ENCODE measurements around the gene CCDC6. TPM values are rescaled to one million over a fixed set of nuclear protein-coding genes. Genes with fewer than 3 reads are reported as not detected.

The CCDC6 gene
- total RNA-seq, 1 experiment from 2014 or later, result 91.9 TPM

DNA sequence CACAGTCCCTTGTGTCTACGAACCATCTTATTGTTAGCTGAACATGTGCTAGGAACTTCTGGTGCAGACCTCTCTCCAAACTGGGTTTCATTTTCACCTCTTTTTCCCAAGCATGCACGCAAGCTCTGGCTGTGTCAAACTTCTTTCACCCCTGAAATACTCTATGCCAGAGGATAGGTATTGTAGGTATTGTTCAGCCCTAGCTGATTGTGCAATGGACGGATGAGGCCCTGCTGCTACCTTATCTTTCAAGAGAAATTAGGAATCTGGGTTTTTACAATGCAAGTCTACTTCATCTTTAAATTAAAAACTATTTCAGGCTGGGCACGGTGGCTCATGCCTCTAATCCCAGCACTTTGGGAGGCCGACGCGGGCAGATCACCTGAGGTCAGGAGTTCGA lies 124.8 kb downstream of the CCDC6 start:
- H4K20me1 ChIP-seq (ENCODE audit: insufficient read depth), result no peaks in the 10 kb centered on the region
- H3K27ac ChIP-seq, result no peak overlapping the region
- no peaks in the 10 kb centered on the region for H3K36me3 ChIP-seq (ENCODE audit: low read depth)
- no peaks in the 10 kb centered on the region for H3K79me2 ChIP-seq (ENCODE audit: low read depth)
- H3K9me2 ChIP-seq (ENCODE audit: insufficient read depth), result no peaks in the 10 kb centered on the region
- TF ChIP-seq, protein P1, sequence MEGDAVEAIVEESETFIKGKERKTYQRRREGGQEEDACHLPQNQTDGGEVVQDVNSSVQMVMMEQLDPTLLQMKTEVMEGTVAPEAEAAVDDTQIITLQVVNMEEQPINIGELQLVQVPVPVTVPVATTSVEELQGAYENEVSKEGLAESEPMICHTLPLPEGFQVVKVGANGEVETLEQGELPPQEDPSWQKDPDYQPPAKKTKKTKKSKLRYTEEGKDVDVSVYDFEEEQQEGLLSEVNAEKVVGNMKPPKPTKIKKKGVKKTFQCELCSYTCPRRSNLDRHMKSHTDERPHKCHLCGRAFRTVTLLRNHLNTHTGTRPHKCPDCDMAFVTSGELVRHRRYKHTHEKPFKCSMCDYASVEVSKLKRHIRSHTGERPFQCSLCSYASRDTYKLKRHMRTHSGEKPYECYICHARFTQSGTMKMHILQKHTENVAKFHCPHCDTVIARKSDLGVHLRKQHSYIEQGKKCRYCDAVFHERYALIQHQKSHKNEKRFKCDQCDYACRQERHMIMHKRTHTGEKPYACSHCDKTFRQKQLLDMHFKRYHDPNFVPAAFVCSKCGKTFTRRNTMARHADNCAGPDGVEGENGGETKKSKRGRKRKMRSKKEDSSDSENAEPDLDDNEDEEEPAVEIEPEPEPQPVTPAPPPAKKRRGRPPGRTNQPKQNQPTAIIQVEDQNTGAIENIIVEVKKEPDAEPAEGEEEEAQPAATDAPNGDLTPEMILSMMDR (conservative IDR thresholded peaks at IDR 0.05), result no peak
- no peak for TF ChIP-seq EZH2 (IDR thresholded peaks at IDR 0.05; ENCODE audit: low read depth)
- H3K9me3 ChIP-seq (ENCODE audit: insufficient read depth, low read depth), result no peaks in the 10 kb centered on the region
- H3F3A ChIP-seq (ENCODE audit: insufficient read depth, low read depth), result no peaks in the 10 kb centered on the region
- no peaks in the 10 kb centered on the region for H3K4me1 ChIP-seq (replicated peaks; ENCODE audit: insufficient read depth)
- ChIA-PET CTCF (no interaction called here), POLR2A (ENCODE audit: unreplicated experiment) (no interaction called here)
- DNase-seq, result no peak
- no peak overlapping the region for H2AFZ ChIP-seq
- no peaks in the 10 kb centered on the region for H3K27me3 ChIP-seq (ENCODE audit: insufficient read depth, low read depth)
- no TSS peak for BruUV-seq (replicated peaks)
- no peak overlapping the region for H3K4me3 ChIP-seq
- no peak overlapping the region for H3K4me2 ChIP-seq
- intact Hi-C loops (cut with micrococcal nuclease; ENCODE audit: unreplicated experiment), result no loop called here

DNA sequence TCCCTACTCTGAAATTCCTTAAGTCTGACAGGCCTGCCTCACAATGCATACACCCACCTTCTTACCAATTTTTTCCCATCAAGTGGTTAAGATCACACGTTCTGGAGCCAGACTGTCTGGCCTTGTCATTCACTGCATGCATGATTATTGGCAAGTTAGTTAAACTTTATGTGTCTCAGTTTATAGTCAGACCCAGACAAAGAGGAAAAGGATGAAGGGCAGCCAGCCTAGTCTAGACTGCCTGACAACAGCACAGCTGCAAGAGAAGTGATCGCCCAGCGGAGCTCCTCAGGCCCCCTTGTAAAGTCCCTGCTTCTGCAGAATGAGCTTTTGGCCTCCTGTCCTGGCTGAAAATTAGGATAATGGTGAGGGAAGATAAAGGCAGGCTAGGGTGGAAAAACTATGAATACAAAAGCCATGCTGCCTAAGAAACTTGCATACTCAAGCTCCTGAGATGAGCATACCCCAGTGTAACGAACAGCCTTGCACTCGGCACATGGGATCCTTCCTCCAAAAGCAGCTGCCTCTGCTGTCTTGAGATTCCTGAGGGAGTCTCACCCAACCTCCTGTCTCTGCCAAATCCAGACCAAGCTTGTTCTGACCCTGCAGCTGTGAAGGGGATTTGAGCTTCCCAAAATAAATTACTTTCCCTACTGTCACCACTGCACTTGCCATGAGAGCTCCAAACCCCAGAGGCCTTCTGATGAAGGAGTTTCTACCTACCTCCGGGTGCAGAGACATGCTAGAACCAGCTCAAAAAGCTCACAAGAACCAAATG lies 126.4 kb downstream of the CCDC6 start:
- H3K4me1 ChIP-seq (replicated peaks; ENCODE audit: insufficient read depth), result no peaks in the 10 kb centered on the region
- no peaks in the 10 kb centered on the region for H3K79me2 ChIP-seq (ENCODE audit: low read depth)
- intact Hi-C loops (cut with micrococcal nuclease; ENCODE audit: unreplicated experiment), result no loop called here
- CTCF ChIA-PET, result no interaction called here
- no peaks in the 10 kb centered on the region for H3K36me3 ChIP-seq (ENCODE audit: low read depth)
- no peaks in the 10 kb centered on the region for H3K27me3 ChIP-seq (ENCODE audit: insufficient read depth, low read depth)
- H3K27ac ChIP-seq, result no peak overlapping the region
- no peaks in the 10 kb centered on the region for H3F3A ChIP-seq (ENCODE audit: insufficient read depth, low read depth)
- no peak for TF ChIP-seq EZH2 (IDR thresholded peaks at IDR 0.05; ENCODE audit: low read depth)
- TF ChIP-seq, protein P1 (conservative IDR thresholded peaks at IDR 0.05), result no peak
- H3K4me3 ChIP-seq, result no peak overlapping the region
- H2AFZ ChIP-seq, result no peak overlapping the region
- no peaks in the 10 kb centered on the region for H3K9me2 ChIP-seq (ENCODE audit: insufficient read depth)
- H3K4me2 ChIP-seq, result no peak overlapping the region
- no peak for DNase-seq
- POLR2A ChIA-PET (ENCODE audit: unreplicated experiment), result no interaction called here
- no peaks in the 10 kb centered on the region for H4K20me1 ChIP-seq (ENCODE audit: insufficient read depth)
- no TSS peak for BruUV-seq (replicated peaks)
- no peaks in the 10 kb centered on the region for H3K9me3 ChIP-seq (ENCODE audit: insufficient read depth, low read depth)

DNA sequence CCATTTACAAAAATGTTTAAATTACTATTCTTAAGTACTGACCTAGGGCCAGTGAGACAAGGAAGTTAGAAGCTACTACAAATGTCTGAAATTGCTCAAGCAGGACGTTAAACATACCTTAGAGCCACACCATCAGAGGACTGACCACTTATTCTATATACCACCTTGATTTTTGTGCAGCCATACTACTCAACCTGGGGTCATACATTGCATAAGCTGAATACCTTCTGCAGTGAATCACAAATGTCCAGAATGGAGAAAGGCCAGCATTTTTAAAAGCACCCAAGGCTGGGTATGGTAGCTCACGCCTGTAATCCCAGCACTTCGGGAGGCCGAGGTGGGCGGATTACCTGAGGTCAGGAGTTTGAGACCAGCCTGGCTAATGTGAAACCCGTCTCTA lies 131.9 kb downstream of the CCDC6 start:
- no peak overlapping the region for H3K4me2 ChIP-seq
- H2AFZ ChIP-seq, result no peak overlapping the region
- no peaks in the 10 kb centered on the region for H3F3A ChIP-seq (ENCODE audit: insufficient read depth, low read depth)
- intact Hi-C loops (cut with micrococcal nuclease; ENCODE audit: unreplicated experiment), result no loop called here
- no peaks in the 10 kb centered on the region for H3K79me2 ChIP-seq (ENCODE audit: low read depth)
- H3K9me2 ChIP-seq (ENCODE audit: insufficient read depth), result no peaks in the 10 kb centered on the region
- no TSS peak for BruUV-seq (replicated peaks)
- no peaks in the 10 kb centered on the region for H3K36me3 ChIP-seq (ENCODE audit: low read depth)
- TF ChIP-seq EZH2 (IDR thresholded peaks at IDR 0.05; ENCODE audit: low read depth), result no peak
- TF ChIP-seq, protein P1 (conservative IDR thresholded peaks at IDR 0.05), result no peak
- ChIA-PET POLR2A (ENCODE audit: unreplicated experiment) (no interaction called here), CTCF (no interaction called here)
- no peaks in the 10 kb centered on the region for H3K9me3 ChIP-seq (ENCODE audit: insufficient read depth, low read depth)
- no peak overlapping the region for H3K4me3 ChIP-seq
- H3K27ac ChIP-seq, result no peak overlapping the region
- H3K27me3 ChIP-seq (ENCODE audit: insufficient read depth, low read depth), result no peaks in the 10 kb centered on the region
- no peaks in the 10 kb centered on the region for H3K4me1 ChIP-seq (replicated peaks; ENCODE audit: insufficient read depth)
- DNase-seq, result peak in 1 of 2 experiments; percentile 36
- H4K20me1 ChIP-seq (ENCODE audit: insufficient read depth), result no peaks in the 10 kb centered on the region
